ENCODE results near the gene FYCO1.

The FYCO1 gene

GRCh38 chr3:45985532-45986302 lies 9.9 kb downstream of the FYCO1 start:
- in situ Hi-C loops (cut with MboI; ENCODE audit: low sequenced_read_pairs) = no loop called here

GRCh38 chr3:45984331-45985312 lies 11.0 kb downstream of the FYCO1 start:
- in situ Hi-C loops (cut with MboI; ENCODE audit: low sequenced_read_pairs) = no loop called here

- in situ Hi-C loops (cut with MboI; ENCODE audit: low sequenced_read_pairs) = no loop called here
These were observed 11.9 kb downstream of the FYCO1 start for GRCh38 chr3:45983770-45984169.

GRCh38 chr3:45981346-45982074 lies 14.1 kb downstream of the FYCO1 start:
- in situ Hi-C loops (cut with MboI; ENCODE audit: low sequenced_read_pairs) = no loop called here

- in situ Hi-C loops (cut with MboI; ENCODE audit: low sequenced_read_pairs) = no loop called here
These were observed 14.8 kb downstream of the FYCO1 start for GRCh38 chr3:45980819-45981218.

- in situ Hi-C loops (cut with MboI; ENCODE audit: low sequenced_read_pairs) = no loop called here
These were observed 15.3 kb downstream of the FYCO1 start for GRCh38 chr3:45980229-45980813.

- in situ Hi-C loops (cut with MboI; ENCODE audit: low sequenced_read_pairs) = no loop called here
These were observed 16.2 kb downstream of the FYCO1 start for GRCh38 chr3:45979378-45979777.

- in situ Hi-C loops (cut with MboI; ENCODE audit: low sequenced_read_pairs) = no loop called here
These were observed 17.4 kb downstream of the FYCO1 start for GRCh38 chr3:45978006-45978761.

- in situ Hi-C loops (cut with MboI; ENCODE audit: low sequenced_read_pairs) = no loop called here
These were observed 19.2 kb downstream of the FYCO1 start for GRCh38 chr3:45976191-45977091.

GRCh38 chr3:45975686-45976085 lies 19.9 kb downstream of the FYCO1 start:
- in situ Hi-C loops (cut with MboI; ENCODE audit: low sequenced_read_pairs) = no loop called here

GRCh38 chr3:45974686-45975085 lies 20.9 kb downstream of the FYCO1 start:
- in situ Hi-C loops (cut with MboI; ENCODE audit: low sequenced_read_pairs) = no loop called here

- in situ Hi-C loops (cut with MboI; ENCODE audit: low sequenced_read_pairs) = no loop called here
These were observed 22.9 kb downstream of the FYCO1 start for GRCh38 chr3:45972534-45973402.

- in situ Hi-C loops (cut with MboI; ENCODE audit: low sequenced_read_pairs) = no loop called here
These were observed 25.7 kb downstream of the FYCO1 start for GRCh38 chr3:45969953-45970352.

GRCh38 chr3:45969116-45969515 lies 26.5 kb downstream of the FYCO1 start:
- in situ Hi-C loops (cut with MboI; ENCODE audit: low sequenced_read_pairs) = no loop called here

- in situ Hi-C loops (cut with MboI; ENCODE audit: low sequenced_read_pairs) = no loop called here
These were observed 26.9 kb downstream of the FYCO1 start for GRCh38 chr3:45968706-45969105.

GRCh38 chr3:45968149-45968548 lies 27.5 kb downstream of the FYCO1 start:
- in situ Hi-C loops (cut with MboI; ENCODE audit: low sequenced_read_pairs) = no loop called here

GRCh38 chr3:45967724-45968123 lies 27.9 kb downstream of the FYCO1 start:
- in situ Hi-C loops (cut with MboI; ENCODE audit: low sequenced_read_pairs) = no loop called here

All from HL-60/S4 treated with phorbol 12-myristate 13-acetate at 8.2 ng/mL for 4 days and 3 days (cell line).